Mucosa of descending colon (tissue), 3 donors: ENCODE data around the gene DSTYK. TPM values are rescaled to one million over a fixed set of nuclear protein-coding genes. Genes with fewer than 3 reads are reported as not detected.

Source experiments
- ATAC-seq: fragments of 200-7000 bp; cut with Tn5 transposase; one replicate; pipeline ENCODE4 v1.9.1; 2020; ENCODE audit warnings: mild to moderate bottlenecking, moderate library complexity
- DNase-seq, 3 donors: peaks; one replicate each; pipeline ENCODE4 v3.0.0-alpha.2; 2020
- H3K36me3 ChIP-seq: fragments of 200-600 bp; one replicate; pipeline ENCODE4 v1.8.0; 2021; ENCODE audit warnings: low read depth, mild to moderate bottlenecking
- H3K4me1 ChIP-seq: fragments of 200-600 bp; one replicate; pipeline ENCODE4 v1.8.0; 2021; ENCODE audit warnings: low read depth, mild to moderate bottlenecking
- H3K4me3 ChIP-seq: fragments of 200-600 bp; one replicate; pipeline ENCODE4 v1.8.0; 2021; ENCODE audit warnings: mild to moderate bottlenecking
- H3K9me3 ChIP-seq: fragments of 200-600 bp; one replicate; pipeline ENCODE4 v1.8.0; 2021; ENCODE audit warnings: mild to moderate bottlenecking
- CTCF ChIP-seq: fragments of 200-600 bp; IDR thresholded peaks from one replicate; pipeline ENCODE4 v1.8.0; 2022; ENCODE audit warnings: antibody characterized with exemption, mild to moderate bottlenecking
- intact Hi-C, 2 donors: fragments of 100-400 bp; cut with DNase I in 1 of 2; cut with micrococcal nuclease in 1 of 2; formaldehyde crosslinking; loops; one replicate each; pipeline versions ENCODE4 v1.11.0 to v1.11.1; 2022; cut with DNase I, micrococcal nuclease
- total RNA-seq, 3 donors: library from RNA; stranded (reverse); fragmentation: NEBNext Ultra II Directional in 2 of 3; extraction: Animal tissue kit (Norgen Biotek cat#: 25700) in 2 of 3; gene quantifications; one replicate each; pipeline versions ENCODE4 v1.2.1 to v1.2.4, GENCODE V29; 2021 to 2023
- donor health status: DM: no; HTN: no; CAD: no; lungs with moderate emphysema.
- donor health status: DM: no; HTN: no; CAD: no.
- donor health status: DM: no; HTN: yes; CAD: no.

Gene DSTYK
- total RNA-seq, 3 donors from 2014 or later: 5.3 to 13.9 (median 5.8) TPM

GRCh38 chr1:205258261-205258691, 46.8 kb upstream of the DSTYK start:
- peak; percentile 53 for ATAC-seq

GRCh38 chr1:205257735-205258134, 46.2 kb upstream of the DSTYK start:
- no peaks in the 10 kb centered on the region for H3K9me3 ChIP-seq
- no peak for TF ChIP-seq CTCF
- intact Hi-C loops: loop anchor here in 1 of 2 donors (10.0 kb wide), 2 partner anchors 113 to 283 kb away; no protein-coding TSS in a partner anchor
- ATAC-seq (no peak), DNase-seq (no peak)
- H3K36me3 ChIP-seq: no peaks in the 10 kb centered on the region
- H3K4me1 ChIP-seq: no peaks in the 10 kb centered on the region
- no peak overlapping the region for H3K4me3 ChIP-seq

More at GRCh38 chr1:205258261-205258691, 46.8 kb upstream of the DSTYK start:
- intact Hi-C loops: loop anchor here in 1 of 2 donors (10.0 kb wide), 2 partner anchors 113 to 283 kb away; no protein-coding TSS in a partner anchor
- H3K36me3 ChIP-seq: no peaks in the 10 kb centered on the region
- no peak for TF ChIP-seq CTCF
- no peaks in the 10 kb centered on the region for H3K9me3 ChIP-seq
- no peak overlapping the region for H3K4me3 ChIP-seq
- no peaks in the 10 kb centered on the region for H3K4me1 ChIP-seq
- no peak for DNase-seq

- ATAC-seq: no peak
- DNase-seq: no peak
- TF ChIP-seq CTCF: no peak
- intact Hi-C loops: loop anchor here in 1 of 2 donors (10.0 kb wide), 2 partner anchors 112 to 282 kb away; no protein-coding TSS in a partner anchor
- Histone ChIP-seq H3K9me3 (no peaks in the 10 kb centered on the region), H3K4me1 (no peaks in the 10 kb centered on the region), H3K4me3 (no peak overlapping the region), H3K36me3 (no peaks in the 10 kb centered on the region)
Observed at GRCh38 chr1:205256951-205257625, 45.6 kb upstream of the DSTYK start.

GRCh38 chr1:205255941-205256780, 44.7 kb upstream of the DSTYK start:
- H3K9me3 ChIP-seq: no peaks in the 10 kb centered on the region
- H3K4me3 ChIP-seq: no peak overlapping the region
- peak; percentile 85 to 95 (median 94) for DNase-seq
- peak; percentile 86 for TF ChIP-seq CTCF
- intact Hi-C loops: loop anchor here in 1 of 2 donors (10.0 kb wide), 2 partner anchors 111 to 281 kb away; no protein-coding TSS in a partner anchor
- H3K36me3 ChIP-seq: no peaks in the 10 kb centered on the region
- peak; percentile 97 for ATAC-seq
- no peaks in the 10 kb centered on the region for H3K4me1 ChIP-seq

GRCh38 chr1:205251576-205251975, 40.1 kb upstream of the DSTYK start:
- Histone ChIP-seq H3K4me1 (peaks cover 17% of the 10 kb centered on the region), H3K4me3 (no peak overlapping the region), H3K9me3 (no peaks in the 10 kb centered on the region), H3K36me3 (no peaks in the 10 kb centered on the region)
- ATAC-seq (no peak), DNase-seq (no peak)
- intact Hi-C loops: loop anchor here in 1 of 2 donors (10.0 kb wide), 2 partner anchors 107 to 277 kb away; no protein-coding TSS in a partner anchor
- TF ChIP-seq CTCF: no peak
